ENCODE measurements around the gene TDRKH.
"Not testable (repeated sequence)": the region's sequence is repeated elsewhere in the genome, so short reads cannot be mapped to it uniquely, and the experiment has no call there.

TDRKH gene

GRCh38 chr1:151802372-151802771, 12.1 kb upstream of the TDRKH start:
- no peak for DNase-seq (ENCODE audit: low read depth)

- DNase-seq (ENCODE audit: low read depth), result no peak
Observed at GRCh38 chr1:151801846-151802245, 11.5 kb upstream of the TDRKH start.

DNA sequence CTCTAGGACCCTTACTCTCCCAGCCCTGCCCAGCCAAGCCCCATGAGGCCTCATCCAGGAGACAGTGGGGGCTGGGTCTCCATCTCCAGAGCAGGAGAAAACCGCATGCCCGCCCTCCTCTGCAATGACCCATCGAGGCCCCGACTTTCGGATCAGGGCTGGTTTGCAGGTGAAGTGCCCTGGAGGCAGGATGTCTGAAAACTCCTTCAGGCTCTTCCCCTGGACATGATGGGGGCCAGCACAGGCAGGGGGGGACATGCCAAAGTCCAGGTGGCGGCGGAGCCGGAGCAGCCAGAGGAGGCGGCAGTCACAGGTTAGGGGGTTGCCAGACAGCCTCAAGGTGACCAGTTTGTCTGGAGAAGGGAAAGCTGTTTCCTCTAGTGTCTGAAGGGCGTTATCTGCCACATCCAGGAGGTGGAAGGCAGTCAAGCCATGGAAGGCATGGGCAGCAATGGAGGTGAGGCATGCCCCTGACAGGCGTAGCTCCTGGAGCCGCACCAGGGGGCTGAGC, 11.1 kb upstream of the TDRKH start:
- no peak for DNase-seq (ENCODE audit: low read depth)

- DNase-seq (ENCODE audit: low read depth), result no peak
Observed at GRCh38 chr1:151800830-151801229, 10.5 kb upstream of the TDRKH start.

- DNase-seq (ENCODE audit: low read depth), result no peak
Observed at GRCh38 chr1:151799179-151800022, 9.1 kb upstream of the TDRKH start.

GRCh38 chr1:151798571-151798970, 8.3 kb upstream of the TDRKH start:
- DNase-seq (ENCODE audit: low read depth), result no peak

- no peak for DNase-seq (ENCODE audit: low read depth)
Observed at GRCh38 chr1:151790940-151791651, 796 bp upstream of the TDRKH start.

- DNase-seq (ENCODE audit: low read depth), result no peak
Observed at GRCh38 chr1:151787689-151788088, 2.6 kb downstream of the TDRKH start.

DNA sequence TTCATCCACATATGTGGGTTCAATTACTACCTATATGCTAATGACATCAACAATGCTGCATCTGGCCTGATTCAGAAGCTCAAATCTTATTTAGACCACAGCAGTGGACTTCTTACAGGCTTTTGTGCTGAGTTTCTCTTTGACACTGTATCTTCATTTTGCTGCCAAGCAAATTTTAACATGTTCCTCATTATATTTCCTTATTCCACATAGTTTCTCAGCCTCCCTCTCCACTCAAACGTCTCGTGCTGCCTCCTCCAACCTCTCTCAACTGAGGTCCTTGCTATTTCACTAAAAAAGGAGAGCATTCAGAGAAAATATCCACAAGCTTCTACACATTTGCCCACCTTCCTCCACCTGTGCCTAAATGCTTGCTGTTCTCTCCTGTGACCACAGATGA, 6.5 kb downstream of the TDRKH start:
- DNase-seq (ENCODE audit: low read depth), result no peak

GRCh38 chr1:151782741-151783140, 7.6 kb downstream of the TDRKH start:
- DNase-seq (ENCODE audit: low read depth), result no peak

DNA sequence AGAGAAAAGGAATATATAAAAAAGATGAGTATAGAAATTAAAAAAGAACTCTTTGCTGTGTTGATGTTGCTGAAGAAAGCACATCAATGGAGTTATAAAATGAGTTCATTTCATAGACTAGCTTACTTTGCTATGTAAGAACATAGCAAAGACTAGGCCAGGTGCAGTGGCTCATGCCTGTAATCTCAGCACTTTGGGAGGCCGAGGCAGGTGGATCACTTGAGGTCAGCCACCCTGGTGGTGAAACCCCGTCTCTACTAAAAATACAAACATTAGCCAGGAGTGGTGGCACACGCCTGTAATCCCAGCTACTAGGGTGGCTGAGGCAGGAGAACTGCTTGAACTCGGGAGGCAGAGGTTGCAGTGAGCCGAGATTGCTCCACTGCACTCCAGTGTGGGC, 8.3 kb downstream of the TDRKH start:
- not testable (repeated sequence) for DNase-seq (ENCODE audit: low read depth)

GRCh38 chr1:151780736-151781135, 9.6 kb downstream of the TDRKH start:
- not testable (repeated sequence) for DNase-seq (ENCODE audit: low read depth)

DNA sequence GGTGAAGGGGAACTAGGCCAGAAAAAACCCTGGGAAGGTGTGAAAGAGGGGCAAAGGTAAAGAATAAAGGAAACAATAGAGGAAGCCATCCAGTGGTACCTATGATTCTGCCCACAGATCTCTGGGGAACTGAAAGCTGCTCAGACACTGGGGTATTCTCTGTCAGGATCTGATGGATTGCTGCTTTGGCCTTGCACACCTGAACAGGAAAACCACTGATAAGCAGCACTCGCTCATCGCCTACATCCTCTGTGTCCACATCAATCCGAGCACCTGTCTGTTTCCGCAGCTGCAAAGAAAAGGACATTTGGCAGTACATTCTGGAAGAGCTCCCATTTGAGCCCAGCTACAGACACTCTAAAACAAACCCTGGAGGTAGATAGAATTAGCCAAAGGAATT, 10.4 kb downstream of the TDRKH start:
- DNase-seq (ENCODE audit: low read depth), result no peak

DNA sequence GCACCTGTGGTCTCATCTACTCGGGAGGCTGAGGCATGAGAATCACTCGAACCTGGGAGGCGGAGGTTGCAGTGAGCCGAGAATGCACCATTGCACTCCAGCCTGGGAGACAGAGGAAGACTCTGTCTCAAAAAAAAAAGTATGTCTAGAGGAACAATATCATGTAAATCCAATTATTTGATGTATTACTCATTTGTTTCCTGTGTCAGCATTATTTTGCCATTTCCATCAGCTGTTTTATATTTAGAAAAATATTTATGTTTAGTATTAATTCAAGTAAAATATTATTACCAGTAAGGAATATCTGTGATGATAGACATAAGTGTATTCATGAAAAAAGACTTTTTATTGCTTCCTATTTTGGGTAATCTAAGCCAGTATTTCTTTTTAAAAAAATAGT, 13.0 kb downstream of the TDRKH start:
- DNase-seq (ENCODE audit: low read depth), result no peak

- DNase-seq (ENCODE audit: low read depth), result no peak
Observed at GRCh38 chr1:151776665-151777062, 13.6 kb downstream of the TDRKH start.

DNA sequence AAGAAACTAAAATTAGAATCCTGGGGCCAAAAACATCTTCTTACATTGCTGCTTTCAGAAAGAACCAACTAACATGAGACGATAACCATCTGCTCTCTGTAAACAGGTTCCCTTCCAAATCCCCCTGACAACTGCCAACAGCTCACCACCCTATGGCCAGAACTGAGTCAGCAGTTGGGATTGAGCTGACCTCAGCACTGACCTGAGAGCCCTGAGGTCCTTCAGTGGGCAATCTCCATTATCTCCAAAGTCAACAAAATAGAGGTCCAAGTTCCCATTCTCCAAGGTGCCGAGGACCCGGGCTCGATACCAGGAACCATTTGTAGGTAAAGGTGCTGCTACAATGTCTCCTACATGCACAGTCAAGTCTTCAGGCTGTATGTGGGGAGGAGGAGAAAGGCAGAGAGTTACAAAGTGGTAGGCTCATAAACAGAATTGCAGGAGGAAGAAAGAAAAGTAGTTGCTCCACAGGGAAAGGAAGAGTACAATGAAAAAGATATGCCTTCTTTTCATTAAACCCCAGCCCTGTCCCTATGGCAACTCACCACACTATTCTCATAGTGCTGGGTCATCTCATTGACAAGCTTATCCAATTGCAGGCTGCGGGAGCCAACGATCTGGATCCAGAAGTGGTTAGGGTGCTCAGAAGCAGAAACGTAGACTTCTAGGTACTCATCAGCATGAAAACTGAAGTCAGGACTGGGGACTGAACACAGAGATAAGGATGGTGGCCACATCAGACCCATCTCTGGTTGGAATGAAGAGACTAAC, 14.2 kb downstream of the TDRKH start:
- no peak for DNase-seq (ENCODE audit: low read depth)

DNA sequence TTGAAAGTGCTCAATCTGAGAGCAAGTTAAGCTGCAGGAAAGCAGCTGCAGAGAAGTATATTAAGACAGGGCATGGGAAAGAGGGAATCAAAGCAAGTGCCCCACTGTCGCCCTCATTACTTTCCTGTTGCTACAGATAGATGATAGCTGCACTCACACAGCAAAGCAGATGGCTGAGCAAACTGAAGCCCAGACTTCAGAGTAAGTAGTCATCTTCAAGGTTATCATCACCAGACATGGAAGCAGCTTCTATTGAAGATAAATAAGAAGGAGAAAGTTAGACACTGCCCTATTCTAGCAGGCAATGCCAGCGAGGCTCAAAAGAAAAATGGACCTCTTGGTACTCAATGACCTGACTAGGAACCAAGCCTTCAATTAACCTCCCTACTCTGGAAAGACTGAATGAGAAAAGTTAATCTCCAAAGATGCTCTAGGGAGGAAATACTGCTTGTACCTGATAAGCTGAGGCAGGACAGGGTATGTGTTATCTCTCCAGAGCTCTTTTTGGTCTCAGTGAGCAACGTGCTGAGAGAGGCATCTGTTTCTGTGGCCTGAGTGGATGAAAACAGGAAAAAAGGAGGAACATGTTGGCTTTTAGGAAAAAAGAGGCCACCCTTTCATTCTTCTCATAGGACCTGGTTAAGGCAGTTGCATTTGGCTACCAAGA, 15.9 kb downstream of the TDRKH start:
- DNase-seq (ENCODE audit: low read depth), result no peak

- DNase-seq (ENCODE audit: low read depth), result no peak
Observed at GRCh38 chr1:151773702-151774101, 16.6 kb downstream of the TDRKH start.

DNA sequence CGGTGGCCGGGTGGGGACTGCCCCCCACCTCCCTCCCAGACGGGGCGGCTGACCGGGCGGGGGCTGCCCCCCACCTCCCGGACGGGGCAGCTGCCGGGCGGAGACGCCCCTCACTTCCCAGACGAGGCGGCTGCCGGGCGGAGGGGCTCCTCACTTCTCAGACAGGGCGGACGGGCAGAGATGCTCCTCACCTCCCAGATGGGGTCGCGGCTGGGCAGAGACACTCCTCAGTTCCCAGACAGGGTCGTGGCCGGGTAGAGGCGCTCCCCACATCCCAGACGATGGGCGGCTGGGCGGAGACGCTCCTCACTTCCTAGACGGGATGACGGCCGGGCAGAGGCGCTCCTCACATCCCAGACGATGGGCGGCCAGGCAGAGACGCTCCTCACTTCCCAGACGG, 21.0 kb downstream of the TDRKH start:
- DNase-seq (ENCODE audit: low read depth), result not testable (repeated sequence)

DNA sequence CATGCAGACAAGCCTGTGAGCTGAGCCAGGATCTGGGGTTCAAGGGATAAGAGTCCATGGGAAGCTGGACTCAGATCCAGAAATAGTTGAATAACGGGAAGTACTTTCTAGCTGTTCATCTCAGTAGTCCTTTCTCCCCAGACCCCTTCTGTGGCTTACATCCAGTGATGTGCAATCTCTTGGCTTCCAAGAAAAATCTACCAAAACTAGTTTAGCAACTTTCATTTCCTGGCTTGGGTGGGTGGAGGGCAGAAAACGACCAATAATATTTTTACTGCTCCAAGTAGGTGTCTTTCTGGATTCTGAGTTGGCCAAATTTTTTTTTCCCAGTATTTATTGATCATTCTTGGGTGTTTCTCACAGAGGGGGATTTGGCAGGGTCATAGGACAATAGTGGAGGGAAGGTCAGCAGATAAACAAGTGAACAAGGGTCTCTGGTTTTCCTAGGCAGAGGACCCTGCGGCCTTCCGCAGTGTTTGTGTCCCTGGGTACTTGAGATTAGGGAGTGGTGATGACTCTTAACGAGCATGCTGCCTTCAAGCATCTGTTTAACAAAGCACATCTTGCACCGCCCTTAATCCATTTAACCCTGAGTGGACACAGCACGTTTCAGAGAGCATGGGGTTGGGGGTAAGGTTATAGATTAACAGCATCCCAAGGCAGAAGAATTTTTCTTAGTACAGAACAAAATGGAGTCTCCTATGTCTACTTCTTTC, 21.8 kb downstream of the TDRKH start:
- DNase-seq (ENCODE audit: low read depth), result not testable (repeated sequence)

- DNase-seq (ENCODE audit: low read depth), result no peak
Observed at GRCh38 chr1:151763990-151764389, 26.3 kb downstream of the TDRKH start.

Data from fibroblast of the conjunctiva (primary cell).